Umbilical cord (tissue), 2 donors: Measurements from ENCODE around the gene PRAMEF18. TPM values are rescaled to one million over a fixed set of nuclear protein-coding genes. Genes with fewer than 3 reads are reported as not detected.
"Not testable (repeated sequence)": the region's sequence is repeated elsewhere in the genome, so short reads cannot be mapped to it uniquely, and the experiment has no call there.

Experiments
- DNase-seq: peaks from one replicate; pipeline ENCODE4 v3.0.0-alpha.2; 2015; ENCODE audit warnings: low spot score
- total RNA-seq: library from RNA; depleted of rRNA; stranded (reverse); fragments of >200 nt; gene quantifications from one replicate; pipeline ENCODE4 v1.2.3, GENCODE V29; 2014; ENCODE audit warnings: low replicate concordance; ENCODE audit not compliant: insufficient read depth

Gene PRAMEF18, protein sequence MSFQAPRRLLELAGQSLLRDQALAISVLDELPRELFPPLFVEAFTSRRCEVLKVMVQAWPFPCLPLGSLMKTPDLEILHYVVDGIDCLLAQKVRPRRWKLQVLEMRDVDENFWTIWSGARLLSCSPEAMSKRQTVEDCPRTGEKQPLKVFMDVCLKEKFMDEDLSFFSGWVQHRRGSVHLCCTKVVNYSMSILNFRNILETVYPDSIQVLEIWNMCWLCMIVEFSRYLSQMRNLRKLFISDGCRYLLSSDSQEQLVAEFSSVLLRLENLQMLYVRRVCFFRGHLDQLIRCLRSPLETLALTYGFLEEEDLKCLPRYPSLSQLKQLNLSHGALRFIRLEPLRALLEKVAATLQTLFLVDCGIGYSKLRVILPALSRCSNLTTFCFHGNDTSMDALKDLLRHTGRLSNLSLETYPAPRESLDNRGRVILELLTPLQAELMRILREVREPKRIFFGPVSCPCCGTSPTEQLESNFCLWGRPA
- 1.4 TPM for total RNA-seq

GRCh38 chr1:13225675-13226204, at the start of gene PRAMEF18:
TSS of gene PRAMEF18 (minus strand) at chr1:13226154. CDS start at chr1:13226106, 48 bp downstream.
- DNase-seq, result not testable (repeated sequence)

DNA sequence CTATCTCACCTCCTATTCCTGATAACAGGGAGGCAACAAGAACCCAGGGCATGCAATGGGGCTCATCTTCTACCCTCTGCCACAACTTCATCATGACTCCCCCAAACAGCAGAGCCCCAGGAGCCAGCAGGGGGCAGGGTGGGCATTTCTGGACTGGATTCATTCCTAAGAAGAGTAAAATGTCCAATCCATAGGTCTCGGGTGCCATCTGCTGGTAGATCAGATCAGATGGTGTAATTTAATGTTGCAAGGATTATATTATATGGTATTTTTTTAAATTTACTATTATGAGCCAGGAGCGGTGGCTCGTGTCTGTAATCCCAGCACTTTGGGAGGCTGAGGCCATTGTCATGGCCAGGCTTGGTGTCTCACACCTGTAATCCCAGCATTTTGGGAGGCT, 39.2 kb upstream of the PRAMEF18 start:
- DNase-seq, result not testable (repeated sequence)

DNA sequence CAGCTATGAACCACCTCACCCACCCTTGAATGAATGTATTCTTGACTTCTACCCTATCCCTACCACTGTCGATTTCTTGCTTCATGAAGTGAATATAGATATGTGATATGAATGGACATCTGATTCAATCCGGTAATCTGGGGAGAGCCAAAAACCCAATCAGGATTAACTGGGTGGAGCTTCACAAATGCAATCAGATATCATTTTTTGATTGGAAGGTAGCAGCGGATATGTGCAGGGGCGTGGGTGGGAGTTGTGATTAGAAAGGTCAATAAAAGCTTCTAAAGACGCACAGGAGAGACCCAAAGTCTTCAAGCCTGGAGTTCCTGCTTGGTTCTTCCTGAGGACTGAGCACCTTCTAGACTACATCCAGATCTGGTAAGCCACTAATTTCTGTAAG, 27.9 kb upstream of the PRAMEF18 start, which contains the start of gene PRAMEF5:
Gene PRAMEF5 (plus strand): TSS at position 301 of the 400 bp plus-strand sequence. CDS start 5,071 bp downstream, outside the sequence.
- not testable (repeated sequence) for DNase-seq

- DNase-seq, result not testable (repeated sequence)
These were observed 21.2 kb upstream of the PRAMEF18 start for GRCh38 chr1:13247122-13247521.

GRCh38 chr1:13246554-13246871, 20.6 kb upstream of the PRAMEF18 start:
- DNase-seq, result not testable (repeated sequence)

- not testable (repeated sequence) for DNase-seq
These were observed 20.0 kb upstream of the PRAMEF18 start for GRCh38 chr1:13245841-13246553.

GRCh38 chr1:13243536-13244263, 17.7 kb upstream of the PRAMEF18 start:
- DNase-seq, result not testable (repeated sequence)

DNA sequence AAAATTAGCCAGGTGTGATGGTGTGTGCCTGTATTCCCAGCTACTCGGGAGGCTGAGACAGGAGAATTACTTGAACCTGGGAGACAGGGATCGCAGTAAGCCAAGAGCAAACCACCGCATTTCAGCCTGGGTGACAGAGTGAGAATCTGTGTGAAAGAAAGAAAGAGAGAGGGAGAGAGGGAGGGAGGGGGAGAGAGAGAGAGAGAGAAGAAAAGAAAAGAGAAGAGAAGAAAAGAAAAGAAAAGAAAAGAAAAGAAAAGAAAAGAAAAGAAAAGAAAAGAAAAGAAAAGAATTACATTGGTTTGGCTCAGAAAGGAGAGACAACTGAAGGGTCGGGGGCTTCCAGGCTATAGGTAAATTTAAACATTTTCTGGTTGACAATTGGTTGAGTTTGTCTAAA, 13.7 kb upstream of the PRAMEF18 start:
- not testable (repeated sequence) for DNase-seq

- not testable (repeated sequence) for DNase-seq
These were observed 11.6 kb upstream of the PRAMEF18 start for GRCh38 chr1:13237572-13237971.

- DNase-seq, result not testable (repeated sequence)
These were observed 8.1 kb upstream of the PRAMEF18 start for GRCh38 chr1:13234057-13234456.

DNA sequence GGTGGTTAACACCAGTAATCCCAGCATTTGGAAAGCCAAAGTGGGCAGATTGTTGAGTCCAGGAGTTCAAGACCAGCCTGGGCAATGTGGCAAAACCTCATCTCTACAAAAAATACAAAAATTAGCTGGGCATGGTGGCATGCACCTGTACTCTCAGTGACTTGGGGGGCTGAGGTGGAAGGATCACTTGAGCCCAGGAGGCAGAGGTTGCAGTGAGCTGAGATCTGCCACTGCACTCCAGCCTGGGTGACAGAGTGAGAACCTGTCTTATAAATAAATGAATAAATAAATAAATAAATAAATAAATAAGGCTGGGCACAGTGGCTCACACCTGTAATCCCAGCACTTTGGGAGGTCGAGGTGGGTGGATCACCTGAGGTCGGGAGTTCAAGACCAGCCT, 6.1 kb upstream of the PRAMEF18 start:
- DNase-seq, result not testable (repeated sequence)

GRCh38 chr1:13231061-13231750, 5.3 kb upstream of the PRAMEF18 start:
- DNase-seq, result not testable (repeated sequence)

DNA sequence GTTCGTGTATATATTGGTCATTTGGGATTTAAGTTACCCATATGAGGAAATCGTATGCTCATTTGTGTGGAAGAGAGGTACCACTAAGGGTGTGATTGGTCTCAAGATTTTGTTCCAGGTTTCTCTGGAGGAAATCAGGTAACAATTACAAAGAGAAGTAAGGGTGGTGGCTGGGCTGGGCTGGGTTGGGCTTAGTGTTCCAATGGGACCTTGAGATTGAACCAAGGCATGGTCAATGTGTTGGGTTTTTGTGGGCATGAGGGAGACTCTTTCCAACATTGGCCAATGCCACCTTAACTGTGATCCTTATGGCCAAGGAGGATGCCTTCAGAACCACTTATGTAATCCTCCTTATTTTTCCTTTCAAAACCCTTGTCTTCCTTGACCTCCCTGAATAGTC, 4.6 kb upstream of the PRAMEF18 start:
- DNase-seq, result not testable (repeated sequence)

DNA sequence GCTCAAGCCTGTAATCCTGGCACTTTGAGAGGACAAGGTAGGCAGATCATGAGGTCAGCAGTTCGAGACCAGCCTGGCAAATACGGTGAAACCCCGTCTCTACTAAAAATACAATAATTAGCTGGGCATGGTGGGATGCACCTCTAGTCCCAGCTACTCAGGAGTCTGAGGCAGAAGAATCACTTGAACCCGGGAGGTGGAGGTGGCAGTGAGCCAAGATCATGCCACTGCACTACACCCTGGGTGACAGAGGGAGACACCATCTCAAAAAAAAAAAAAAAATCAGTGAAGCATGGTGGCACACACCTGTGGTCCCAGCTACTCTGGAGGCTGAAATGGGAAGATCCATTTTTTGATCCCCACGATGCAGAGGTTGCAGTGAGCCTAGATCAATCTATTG, 4.1 kb upstream of the PRAMEF18 start:
- DNase-seq, result not testable (repeated sequence)

DNA sequence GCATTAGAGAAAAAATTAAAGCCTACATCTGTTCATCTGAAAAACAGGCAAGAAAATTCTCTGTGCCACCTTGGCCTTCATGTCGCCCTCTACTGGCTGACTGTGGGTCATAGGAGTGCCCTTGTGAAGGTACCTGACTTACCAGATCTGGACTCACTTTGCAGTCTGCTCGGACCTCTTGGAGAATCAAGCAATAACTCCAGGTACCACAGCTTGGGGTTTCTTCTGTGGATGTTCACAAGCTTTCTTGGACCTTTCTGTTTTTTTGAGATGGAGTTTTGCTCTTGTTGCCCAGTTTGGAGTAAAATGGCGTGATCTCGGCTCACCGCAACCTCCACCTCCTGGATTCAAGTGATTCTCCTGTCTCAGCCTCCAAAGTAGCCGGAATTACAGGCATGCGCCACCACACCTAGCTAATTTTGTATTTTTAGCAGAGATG, 2.4 kb upstream of the PRAMEF18 start:
- DNase-seq, result no peak

GRCh38 chr1:13227271-13228055, 1.5 kb upstream of the PRAMEF18 start:
- DNase-seq, result not testable (repeated sequence)

DNA sequence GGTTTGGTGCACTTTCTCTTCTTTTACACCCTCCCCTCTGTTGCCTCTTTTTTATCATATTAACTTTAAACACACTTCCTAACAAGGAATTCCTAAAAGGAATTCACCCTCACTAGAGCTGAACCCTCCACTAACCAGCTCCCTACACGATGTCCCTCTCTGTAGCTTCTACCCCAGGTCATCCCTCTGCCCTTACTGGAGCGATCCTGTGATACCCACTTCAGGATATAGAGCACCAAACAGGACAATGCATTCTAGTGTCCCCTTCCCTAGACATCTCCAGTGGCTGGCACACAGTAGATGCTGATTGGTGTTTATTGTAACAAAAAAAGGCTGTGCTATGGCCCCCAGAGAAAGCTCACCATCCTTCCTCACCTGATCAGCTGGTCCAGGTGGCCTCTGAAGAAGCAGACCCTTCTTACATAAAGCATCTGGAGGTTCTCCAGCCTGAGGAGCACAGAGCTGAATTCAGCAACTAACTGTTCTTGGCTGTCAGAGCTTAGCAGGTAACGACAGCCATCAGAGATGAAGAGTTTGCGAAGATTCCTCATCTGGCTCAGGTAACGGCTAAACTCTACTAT, 1.4 kb downstream of the PRAMEF18 start:
- DNase-seq, result no peak

DNA sequence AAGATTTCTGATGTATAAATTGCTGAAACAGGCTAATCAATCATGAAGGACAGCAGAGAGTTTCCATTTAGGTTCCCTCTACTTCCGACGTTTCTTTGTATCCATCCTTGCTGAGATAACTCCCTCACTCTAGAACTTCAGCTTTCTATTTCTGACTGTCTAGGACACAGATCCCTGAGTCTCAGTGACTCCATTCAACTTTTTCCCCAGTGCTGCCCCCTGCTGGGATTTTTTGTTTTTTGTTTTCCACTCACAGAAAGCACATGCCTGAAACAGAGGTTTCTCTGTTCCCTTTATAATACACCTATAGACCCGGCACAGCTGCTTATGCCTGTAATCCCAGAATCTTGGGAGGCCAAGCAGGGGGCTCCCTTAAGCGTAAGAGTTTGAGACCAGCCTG, 3.2 kb downstream of the PRAMEF18 start:
- DNase-seq, result not testable (repeated sequence)

- not testable (repeated sequence) for DNase-seq
These were observed 6.8 kb downstream of the PRAMEF18 start for GRCh38 chr1:13219203-13219602.

GRCh38 chr1:13216619-13217018, 9.3 kb downstream of the PRAMEF18 start:
- not testable (repeated sequence) for DNase-seq
